IMR-90 (cell line): Measurements from ENCODE around the gene MEN1.
"Not testable (repeated sequence)": the region's sequence is repeated elsewhere in the genome, so short reads cannot be mapped to it uniquely, and the experiment has no call there.

Source experiments
- CHD1 ChIP-seq: IDR thresholded peaks from 2 replicates; pipeline ENCODE4 v1.6.1; 2012; ENCODE audit warnings: low read depth, low read length, improper control_type of control experiment
- CTCF ChIP-seq: conservative IDR thresholded peaks from 2 replicates; pipeline ENCODE4 v1.5.1; 2012; ENCODE audit warnings: mild to moderate bottlenecking, low read depth, low read length, improper control_type of control experiment
- FOS ChIP-seq: fragments of 150-350 bp; IDR thresholded peaks from 2 replicates; pipeline ENCODE4 v1.6.1; 2016; ENCODE audit warnings: low read depth, low read length
- POLR2A ChIP-seq: IDR thresholded peaks from 2 replicates; pipeline ENCODE4 v1.6.1; 2012; ENCODE audit warnings: mild to moderate bottlenecking, low read depth, low read length
- RCOR1 ChIP-seq: IDR thresholded peaks from 2 replicates; pipeline ENCODE4 v1.6.1; 2012; ENCODE audit warnings: mild to moderate bottlenecking, low read length, improper control_type of control experiment; ENCODE audit not compliant: insufficient replicate concordance

- TF ChIP-seq CTCF, RCOR1, CHD1, FOS, POLR2A: not testable (repeated sequence)
Measured at GRCh38 chr11:64815433-64815832, 5.1 kb upstream of the MEN1 start.
